ENCODE measurements around the gene EOGT.

The EOGT gene

DNA sequence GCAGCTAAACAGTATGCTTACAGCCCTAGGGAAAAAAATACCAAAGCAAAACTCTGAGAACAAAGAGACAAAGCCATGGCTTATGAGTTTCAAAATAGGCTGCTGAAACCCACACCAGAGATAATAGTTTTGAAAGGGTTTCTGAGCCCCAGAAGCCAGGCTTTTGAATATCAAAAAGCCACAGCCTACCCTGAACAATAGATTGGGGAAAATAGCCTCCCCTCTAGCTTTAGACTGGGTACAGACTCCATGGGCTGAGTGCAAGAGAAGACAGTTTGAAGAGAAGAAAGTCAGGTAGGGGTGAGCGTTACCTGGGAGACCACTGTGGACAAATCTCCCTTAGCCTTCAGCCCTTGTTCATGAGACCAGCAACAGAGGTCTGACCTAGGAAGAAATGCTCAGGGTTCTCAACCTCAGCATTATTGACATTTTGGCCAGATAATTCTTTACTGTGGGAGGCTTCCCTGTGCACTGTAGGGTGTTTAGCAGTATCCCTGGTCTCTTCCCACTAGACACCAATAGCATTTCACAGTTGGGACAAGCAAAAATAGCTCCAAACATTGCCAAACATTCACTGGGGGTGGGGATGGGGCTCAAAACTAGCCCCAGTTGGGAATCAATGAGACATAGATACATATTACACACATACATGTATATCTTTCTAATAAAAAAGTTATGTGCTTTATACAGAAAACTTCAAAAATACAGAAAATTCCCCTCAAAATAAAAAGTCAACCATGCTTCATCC is 69.6 kb downstream of the EOGT start:
- Histone ChIP-seq H3K9ac (ENCODE audit: low read length) (no peak overlapping the region), H3K27ac (ENCODE audit: low read length) (no peak overlapping the region), H4K20me1 (ENCODE audit: insufficient read depth, low read length) (no peaks in the 10 kb centered on the region), H3K27me3 (replicated peaks; ENCODE audit: insufficient read depth, low read length) (no peaks in the 10 kb centered on the region), H3K9me3 (replicated peaks; ENCODE audit: insufficient read depth, low read length) (no peaks in the 10 kb centered on the region), H3K79me2 (ENCODE audit: low read length) (no peaks in the 10 kb centered on the region), H3K36me3 (replicated peaks; ENCODE audit: insufficient read depth, low read length) (no peaks in the 10 kb centered on the region), H3K4me3 (ENCODE audit: low read length) (no peak overlapping the region), H3K9me2 (replicated peaks; ENCODE audit: insufficient read depth, low read length) (no peaks in the 10 kb centered on the region), H2AFZ (ENCODE audit: low read length) (no peak overlapping the region), H3K4me2 (ENCODE audit: low read depth, low read length) (no peak overlapping the region), H3F3A (ENCODE audit: insufficient read depth, low read length) (no peaks in the 10 kb centered on the region), H3K4me1 (ENCODE audit: low read length) (0 out of 2 replicates have a peak, but pooled peaks cover 3% of the 10 kb centered on the region)
- TF ChIP-seq EZH2 (optimal IDR thresholded peaks at IDR 0.05; ENCODE audit: low read depth, low read length) (no peak), EZH2phosphoT487 (IDR thresholded peaks at IDR 0.05; ENCODE audit: low read length) (no peak)
- TF ChIP-seq, protein P1, sequence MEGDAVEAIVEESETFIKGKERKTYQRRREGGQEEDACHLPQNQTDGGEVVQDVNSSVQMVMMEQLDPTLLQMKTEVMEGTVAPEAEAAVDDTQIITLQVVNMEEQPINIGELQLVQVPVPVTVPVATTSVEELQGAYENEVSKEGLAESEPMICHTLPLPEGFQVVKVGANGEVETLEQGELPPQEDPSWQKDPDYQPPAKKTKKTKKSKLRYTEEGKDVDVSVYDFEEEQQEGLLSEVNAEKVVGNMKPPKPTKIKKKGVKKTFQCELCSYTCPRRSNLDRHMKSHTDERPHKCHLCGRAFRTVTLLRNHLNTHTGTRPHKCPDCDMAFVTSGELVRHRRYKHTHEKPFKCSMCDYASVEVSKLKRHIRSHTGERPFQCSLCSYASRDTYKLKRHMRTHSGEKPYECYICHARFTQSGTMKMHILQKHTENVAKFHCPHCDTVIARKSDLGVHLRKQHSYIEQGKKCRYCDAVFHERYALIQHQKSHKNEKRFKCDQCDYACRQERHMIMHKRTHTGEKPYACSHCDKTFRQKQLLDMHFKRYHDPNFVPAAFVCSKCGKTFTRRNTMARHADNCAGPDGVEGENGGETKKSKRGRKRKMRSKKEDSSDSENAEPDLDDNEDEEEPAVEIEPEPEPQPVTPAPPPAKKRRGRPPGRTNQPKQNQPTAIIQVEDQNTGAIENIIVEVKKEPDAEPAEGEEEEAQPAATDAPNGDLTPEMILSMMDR (IDR thresholded peaks at IDR 0.05; ENCODE audit: low read length) = no peak
- DNase-seq = peak; percentile 50

DNA sequence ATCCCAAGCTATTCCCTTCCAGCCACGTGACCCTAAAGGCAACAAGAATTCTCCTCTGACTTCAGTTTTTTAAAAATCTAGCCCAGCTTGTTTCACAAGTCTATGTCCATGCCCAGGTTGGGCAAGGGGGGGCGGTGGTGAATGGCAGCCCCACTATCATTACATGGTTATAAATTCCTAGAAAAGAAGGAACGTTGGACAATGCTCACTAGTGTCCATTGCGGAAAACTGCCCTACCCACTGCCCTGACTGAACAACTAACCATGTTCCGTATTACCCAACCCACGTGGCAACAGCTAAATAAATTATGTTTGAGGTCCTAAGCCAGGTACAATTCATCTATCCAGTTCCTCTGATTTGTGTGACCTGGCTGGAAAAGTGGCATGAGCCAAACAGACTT is 72.4 kb downstream of the EOGT start:
- TF ChIP-seq EZH2 (optimal IDR thresholded peaks at IDR 0.05; ENCODE audit: low read depth, low read length) (no peak), EZH2phosphoT487 (IDR thresholded peaks at IDR 0.05; ENCODE audit: low read length) (no peak)
- TF ChIP-seq, protein P1 (IDR thresholded peaks at IDR 0.05; ENCODE audit: low read length) = no peak
- Histone ChIP-seq H3K36me3 (replicated peaks; ENCODE audit: insufficient read depth, low read length) (no peaks in the 10 kb centered on the region), H2AFZ (ENCODE audit: low read length) (no peak overlapping the region), H3K9me3 (replicated peaks; ENCODE audit: insufficient read depth, low read length) (no peaks in the 10 kb centered on the region), H3K9me2 (replicated peaks; ENCODE audit: insufficient read depth, low read length) (no peaks in the 10 kb centered on the region), H3K27me3 (replicated peaks; ENCODE audit: insufficient read depth, low read length) (no peaks in the 10 kb centered on the region), H3K79me2 (ENCODE audit: low read length) (no peaks in the 10 kb centered on the region), H3K4me1 (ENCODE audit: low read length) (0 out of 2 replicates have a peak, but pooled peaks cover 3% of the 10 kb centered on the region), H3K4me3 (ENCODE audit: low read length) (no peak overlapping the region), H4K20me1 (ENCODE audit: insufficient read depth, low read length) (no peaks in the 10 kb centered on the region), H3K27ac (ENCODE audit: low read length) (no peak overlapping the region), H3K9ac (ENCODE audit: low read length) (no peak overlapping the region), H3F3A (ENCODE audit: insufficient read depth, low read length) (no peaks in the 10 kb centered on the region), H3K4me2 (ENCODE audit: low read depth, low read length) (no peak overlapping the region)
- DNase-seq = no peak

DNA sequence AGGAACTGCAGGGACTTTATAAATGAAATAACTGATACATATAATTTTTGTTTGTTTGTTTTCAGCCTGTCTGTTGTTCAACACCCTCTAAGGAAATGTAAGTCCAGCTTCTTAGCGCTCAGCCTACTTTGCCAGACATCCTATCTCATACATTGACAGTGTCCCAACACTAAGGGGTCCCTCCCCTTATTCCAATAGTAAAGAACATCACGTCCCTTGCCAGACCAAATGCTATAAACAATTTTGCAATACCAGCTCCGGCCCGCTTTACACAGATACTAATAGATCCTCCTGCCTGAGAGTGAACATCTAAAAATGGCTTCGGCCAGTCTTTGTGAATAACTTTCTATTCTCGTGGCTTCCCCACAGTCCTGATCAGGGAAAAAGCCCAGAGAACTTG is 76.6 kb downstream of the EOGT start:
- Histone ChIP-seq H3K4me2 (ENCODE audit: low read depth, low read length) (no peak overlapping the region), H3K36me3 (replicated peaks; ENCODE audit: insufficient read depth, low read length) (no peaks in the 10 kb centered on the region), H3K4me1 (ENCODE audit: low read length) (no peaks in the 10 kb centered on the region), H3F3A (ENCODE audit: insufficient read depth, low read length) (no peaks in the 10 kb centered on the region), H3K9ac (ENCODE audit: low read length) (no peak overlapping the region), H3K79me2 (ENCODE audit: low read length) (no peaks in the 10 kb centered on the region), H3K27me3 (replicated peaks; ENCODE audit: insufficient read depth, low read length) (no peaks in the 10 kb centered on the region), H3K27ac (ENCODE audit: low read length) (no peak overlapping the region), H3K9me3 (replicated peaks; ENCODE audit: insufficient read depth, low read length) (no peaks in the 10 kb centered on the region), H4K20me1 (ENCODE audit: insufficient read depth, low read length) (no peaks in the 10 kb centered on the region), H3K4me3 (ENCODE audit: low read length) (no peak overlapping the region), H3K9me2 (replicated peaks; ENCODE audit: insufficient read depth, low read length) (no peaks in the 10 kb centered on the region), H2AFZ (ENCODE audit: low read length) (no peak overlapping the region)
- no peak for DNase-seq
- TF ChIP-seq, protein P1 (IDR thresholded peaks at IDR 0.05; ENCODE audit: low read length) = no peak
- TF ChIP-seq EZH2phosphoT487 (IDR thresholded peaks at IDR 0.05; ENCODE audit: low read length) (no peak), EZH2 (optimal IDR thresholded peaks at IDR 0.05; ENCODE audit: low read depth, low read length) (no peak)

Data from MM.1S (cell line).